Colonic mucosa (tissue), 4 donors: ENCODE results near the gene RLBP1. TPM values are rescaled to one million over a fixed set of nuclear protein-coding genes. Genes with fewer than 3 reads are reported as not detected.

ENCODE experiments used
- DNase-seq: peaks from one replicate; pipeline ENCODE4 v3.0.0-alpha.2; 2020
- H3K27ac ChIP-seq: fragments of 200-600 bp; one replicate; pipeline ENCODE4 v1.8.0; 2021
- H3K27me3 ChIP-seq: fragments of 200-600 bp; one replicate; pipeline ENCODE4 v1.8.0; 2021
- H3K36me3 ChIP-seq: fragments of 200-600 bp; one replicate; pipeline ENCODE4 v1.8.0; 2021
- H3K4me1 ChIP-seq: fragments of 200-600 bp; one replicate; pipeline ENCODE4 v1.8.0; 2021; ENCODE audit warnings: mild to moderate bottlenecking
- H3K4me3 ChIP-seq: fragments of 200-600 bp; one replicate; pipeline ENCODE4 v1.8.0; 2021
- H3K9ac ChIP-seq, 2 donors: one replicate each; pipeline ENCODE4 v1.7.0; 2013; ENCODE audit warnings: control low read depth in 2 of 2, low read depth in 2 of 2, low read length in 2 of 2
- H3K9me3 ChIP-seq: fragments of 200-600 bp; one replicate; pipeline ENCODE4 v1.8.0; 2021
- intact Hi-C: fragments of 100-400 bp; cut with DNase I; formaldehyde crosslinking; loops from one replicate; pipeline ENCODE4 v1.14.1; 2022
- total RNA-seq, 2 donors: library from RNA; stranded (reverse); fragmentation: NEBNext Ultra II Directional in 1 of 2; extraction: Animal tissue kit (Norgen Biotek cat#: 25700) in 1 of 2; gene quantifications; one replicate each; pipeline ENCODE4 v1.2.1, GENCODE V29; 2021
- TF ChIP-seq, protein P1 (sequence below): fragments of 200-600 bp; IDR thresholded peaks from one replicate; pipeline ENCODE4 v1.8.0; 2022; ENCODE audit warnings: antibody characterized with exemption, mild to moderate bottlenecking
- donor health status: healthy.
- donor health status: DM: no; HTN: no; CAD: no.
- donor health status: DM: no; HTN: no; CAD: no.

RLBP1 gene
- total RNA-seq, 2 donors from 2014 or later, result not detected

- H3K36me3 ChIP-seq, result peaks cover 5% of the 10 kb centered on the region
- no peak for DNase-seq
- no peaks in the 10 kb centered on the region for H3K9me3 ChIP-seq
- no peaks in the 10 kb centered on the region for H3K27me3 ChIP-seq
- H3K4me1 ChIP-seq, result no peaks in the 10 kb centered on the region
- intact Hi-C loops, result no loop called here
- no peak overlapping the region for H3K27ac ChIP-seq
- no peak overlapping the region for H3K4me3 ChIP-seq
- H3K9ac ChIP-seq, result no peak overlapping the region
- TF ChIP-seq, protein P1, sequence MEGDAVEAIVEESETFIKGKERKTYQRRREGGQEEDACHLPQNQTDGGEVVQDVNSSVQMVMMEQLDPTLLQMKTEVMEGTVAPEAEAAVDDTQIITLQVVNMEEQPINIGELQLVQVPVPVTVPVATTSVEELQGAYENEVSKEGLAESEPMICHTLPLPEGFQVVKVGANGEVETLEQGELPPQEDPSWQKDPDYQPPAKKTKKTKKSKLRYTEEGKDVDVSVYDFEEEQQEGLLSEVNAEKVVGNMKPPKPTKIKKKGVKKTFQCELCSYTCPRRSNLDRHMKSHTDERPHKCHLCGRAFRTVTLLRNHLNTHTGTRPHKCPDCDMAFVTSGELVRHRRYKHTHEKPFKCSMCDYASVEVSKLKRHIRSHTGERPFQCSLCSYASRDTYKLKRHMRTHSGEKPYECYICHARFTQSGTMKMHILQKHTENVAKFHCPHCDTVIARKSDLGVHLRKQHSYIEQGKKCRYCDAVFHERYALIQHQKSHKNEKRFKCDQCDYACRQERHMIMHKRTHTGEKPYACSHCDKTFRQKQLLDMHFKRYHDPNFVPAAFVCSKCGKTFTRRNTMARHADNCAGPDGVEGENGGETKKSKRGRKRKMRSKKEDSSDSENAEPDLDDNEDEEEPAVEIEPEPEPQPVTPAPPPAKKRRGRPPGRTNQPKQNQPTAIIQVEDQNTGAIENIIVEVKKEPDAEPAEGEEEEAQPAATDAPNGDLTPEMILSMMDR, result no peak
These were observed 33.9 kb downstream of the RLBP1 start for GRCh38 chr15:89187301-89187985.

GRCh38 chr15:89186803-89187202, 34.6 kb downstream of the RLBP1 start:
- H3K9me3 ChIP-seq, result no peaks in the 10 kb centered on the region
- DNase-seq, result no peak
- no peaks in the 10 kb centered on the region for H3K27me3 ChIP-seq
- H3K27ac ChIP-seq, result no peak overlapping the region
- no peak overlapping the region for H3K9ac ChIP-seq
- intact Hi-C loops, result no loop called here
- H3K36me3 ChIP-seq, result peaks cover 5% of the 10 kb centered on the region
- no peaks in the 10 kb centered on the region for H3K4me1 ChIP-seq
- TF ChIP-seq, protein P1, result no peak
- no peak overlapping the region for H3K4me3 ChIP-seq

GRCh38 chr15:89184886-89185526, 36.4 kb downstream of the RLBP1 start:
- peaks cover 5% of the 10 kb centered on the region for H3K36me3 ChIP-seq
- H3K4me1 ChIP-seq, result no peaks in the 10 kb centered on the region
- intact Hi-C loops, result no loop called here
- no peak overlapping the region for H3K9ac ChIP-seq
- TF ChIP-seq, protein P1, result no peak
- DNase-seq, result no peak
- no peaks in the 10 kb centered on the region for H3K9me3 ChIP-seq
- H3K4me3 ChIP-seq, result no peak overlapping the region
- no peaks in the 10 kb centered on the region for H3K27me3 ChIP-seq
- no peak overlapping the region for H3K27ac ChIP-seq

DNA sequence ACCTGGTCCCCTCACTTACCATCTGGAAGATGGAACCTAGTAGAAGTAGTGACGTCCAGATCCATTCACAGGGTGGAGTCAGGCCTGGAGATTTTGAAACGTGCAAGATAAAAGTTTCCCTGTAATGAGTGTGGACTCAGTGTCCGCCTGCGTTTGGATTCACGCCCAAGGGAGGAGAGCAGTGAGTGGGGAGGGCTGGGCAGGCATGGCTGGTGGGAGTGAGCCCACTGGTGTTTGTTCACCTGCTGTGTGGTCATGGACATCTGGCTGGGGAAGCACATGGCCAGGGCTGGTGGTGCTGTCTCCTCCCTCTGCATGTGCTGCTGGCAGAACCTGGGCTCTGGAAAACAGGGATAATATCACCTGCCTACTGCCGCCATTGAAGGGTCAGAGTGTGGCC, 37.0 kb downstream of the RLBP1 start:
- Histone ChIP-seq H3K4me3 (no peak overlapping the region), H3K27me3 (no peaks in the 10 kb centered on the region), H3K27ac (no peak overlapping the region), H3K9ac (no peak overlapping the region), H3K9me3 (no peaks in the 10 kb centered on the region), H3K36me3 (peaks cover 5% of the 10 kb centered on the region), H3K4me1 (no peaks in the 10 kb centered on the region)
- intact Hi-C loops, result no loop called here
- TF ChIP-seq, protein P1, result no peak
- DNase-seq, result no peak

- Histone ChIP-seq H3K4me3 (no peak overlapping the region), H3K36me3 (peaks cover 3% of the 10 kb centered on the region), H3K27me3 (no peaks in the 10 kb centered on the region), H3K27ac (no peak overlapping the region), H3K9ac (no peak overlapping the region), H3K4me1 (no peaks in the 10 kb centered on the region), H3K9me3 (no peaks in the 10 kb centered on the region)
- no peak for DNase-seq
- intact Hi-C loops, result loop anchor here (2.0 to 5.0 kb wide), 2 partner anchors 123 to 273 kb away; no protein-coding TSS in a partner anchor
- TF ChIP-seq, protein P1, result no peak
These were observed 41.2 kb downstream of the RLBP1 start for GRCh38 chr15:89179966-89180875.
